K562 (cell line): ENCODE measurements around the gene ABHD16B. TPM values are rescaled to one million over a fixed set of nuclear protein-coding genes. Genes with fewer than 3 reads are reported as not detected.

Source experiments
- ARID3B ChIP-seq: fragments of 250-450 bp; sonication (Bioruptor Pico); IDR thresholded peaks from 2 replicates; pipeline ENCODE4 v1.4.0; 2020; ENCODE audit warnings: borderline replicate concordance
- ARNT ChIP-seq, 2 experiments: fragments of 450-650 bp; IDR thresholded peaks; 2 replicates each; pipeline ENCODE4 v1.6.1; 2016; ENCODE audit warnings: mild to moderate bottlenecking in 1 of 2
- CHD7 ChIP-seq: fragments of 200-600 bp; sonication (generic); IDR thresholded peaks from one replicate; pipeline ENCODE4 v1.6.1; 2012; ENCODE audit warnings: mild to moderate bottlenecking, low read depth, low read length, inconsistent platforms
- HEY1 ChIP-seq: fragments of 250-450 bp; sonication (Bioruptor Pico); IDR thresholded peaks from 2 replicates; pipeline ENCODE4 v1.5.0; 2020; ENCODE audit warnings: mild to moderate bottlenecking, moderate library complexity, borderline replicate concordance
- HLTF ChIP-seq: fragments of 450-650 bp; IDR thresholded peaks from 2 replicates; pipeline ENCODE4 v1.6.1; 2016
- MAFG ChIP-seq: fragments of 450-650 bp; conservative IDR thresholded peaks from 2 replicates; pipeline ENCODE4 v1.6.1; 2016; ENCODE audit warnings: missing genetic modification characterization, missing compliant biosample characterization
- NCOA1 ChIP-seq: fragments of 450-650 bp; IDR thresholded peaks from 2 replicates; pipeline ENCODE4 v1.6.1; 2016; ENCODE audit warnings: low read depth
- NELFE ChIP-seq: IDR thresholded peaks from 2 replicates; pipeline ENCODE4 v1.6.1; 2011; ENCODE audit warnings: mild to moderate bottlenecking; ENCODE audit not compliant: insufficient read depth, insufficient read length
- PCBP1 ChIP-seq: fragments of 200-400 bp; formaldehyde crosslinking; IDR thresholded peaks from 2 replicates; pipeline ENCODE4 v1.6.1; 2018; ENCODE audit warnings: mild to moderate bottlenecking, low read depth, low read length; ENCODE audit not compliant: poor library complexity, severe bottlenecking
- ZNF41 ChIP-seq: fragments of 250-450 bp; sonication (Bioruptor Pico); conservative IDR thresholded peaks from 2 replicates; pipeline ENCODE4 v1.4.0; 2020; ENCODE audit warnings: mild to moderate bottlenecking
- ZNF561 ChIP-seq: fragments of 450-650 bp; formaldehyde crosslinking; conservative IDR thresholded peaks from 2 replicates; pipeline ENCODE4 v1.4.0; 2020; ENCODE audit warnings: mild to moderate bottlenecking, moderate library complexity
- ZNF785 ChIP-seq: fragments of 250-450 bp; sonication (Bioruptor Pico); IDR thresholded peaks from 2 replicates; pipeline ENCODE4 v1.4.0; 2020; ENCODE audit warnings: mild to moderate bottlenecking
- polyA plus RNA-seq, 8 experiments: library from polyadenylated mRNA; depleted of rRNA in 4 of 8; stranded (reverse) in 5 of 8; unstranded in 3 of 8; fragments of >200 nt; fragmentation: Nextera tagmentation in 2 of 8; fragmentation: Illumina TruSeq in 1 of 8; extraction: Ambion mirVana in 2 of 8; extraction: Trizol in 1 of 8; gene quantifications; 2 replicates each; pipeline versions ENCODE4 v1.2.1 to v1.2.3, GENCODE V29; 2011 to 2014; ENCODE audit warnings: inconsistent platforms in 1 of 8, missing spikeins in 1 of 8
- total RNA-seq, 7 experiments: library from RNA; depleted of rRNA in 6 of 7; stranded (reverse); fragments of >200 nt in 6 of 7; fragmentation: Illumina TruSeq in 2 of 7; extraction: Trizol in 2 of 7; gene quantifications; 2 replicates each; pipeline versions ENCODE4 v1.2.1 to v1.2.3, GENCODE V29; 2011 to 2021; ENCODE audit warnings: low replicate concordance in 1 of 7
- TF ChIP-seq, protein P1 (sequence below), 2 experiments: fragments of 250-450 bp in 1 of 2; fragments of 450-650 bp in 1 of 2; sonication (Bioruptor Pico) in 1 of 2; IDR thresholded peaks; 2 replicates each; pipeline versions ENCODE4 v1.6.1 to v1.8.0; 2016 to 2021; ENCODE audit warnings: mild to moderate bottlenecking in 2 of 2, moderate library complexity in 2 of 2, missing compliant biosample characterization in 1 of 2, missing genetic modification characterization in 1 of 2
- TF ChIP-seq, protein P2 (sequence below): sonication (generic); formaldehyde crosslinking; IDR thresholded peaks from 2 replicates; pipeline ENCODE4 v1.8.0; 2022; ENCODE audit warnings: mild to moderate bottlenecking, missing genetic modification reagents

The ABHD16B gene
- total and polyA plus RNA-seq, 9 of the 15 experiments (the other 6 are each of a cell fraction or from before 2014, with no cell fraction given) = not detected

DNA sequence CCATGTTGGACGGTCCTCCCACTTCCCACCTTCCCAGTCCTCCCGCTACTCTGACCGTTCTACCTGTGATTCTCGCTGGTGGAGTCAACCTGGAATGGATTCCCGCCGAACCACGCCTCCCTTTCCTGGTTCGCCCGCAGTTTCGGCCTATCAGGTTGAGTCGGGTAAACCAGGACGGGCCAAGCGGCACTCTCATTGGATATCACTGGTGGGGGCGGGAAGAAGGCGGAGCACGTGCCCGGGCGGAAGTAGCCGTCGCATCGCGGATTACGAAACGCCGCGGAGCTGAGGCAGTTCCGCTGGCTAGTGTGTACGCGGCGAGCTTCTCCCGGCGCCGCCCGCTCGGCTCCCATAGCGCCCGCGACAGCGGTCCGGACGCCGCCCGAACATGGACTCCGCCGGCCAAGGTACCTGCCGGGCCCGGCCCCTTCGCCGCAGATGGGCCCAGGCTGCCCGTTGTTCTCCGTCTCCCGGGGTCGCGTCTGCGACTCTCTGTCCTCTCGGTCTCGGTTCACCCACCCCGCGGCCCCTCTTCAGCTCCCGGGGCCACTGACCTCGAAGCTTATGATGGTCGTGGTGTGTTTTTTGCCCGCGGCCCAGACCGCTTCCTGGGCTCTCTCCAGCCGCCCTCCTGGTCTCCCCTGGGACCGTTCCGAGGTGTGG is 3.8 kb downstream of the ABHD16B start, which contains the start of gene TPD52L2 (continued):
- TF ChIP-seq CHD7 = no peak
- TF ChIP-seq HLTF = no peak
- no peak for TF ChIP-seq ZNF785 (CRISPR knock-in tag)
- TF ChIP-seq MAFG (tag) = no peak
- no peak for TF ChIP-seq NELFE
- TF ChIP-seq ZNF561 (CRISPR knock-in tag) = no peak
- TF ChIP-seq, protein P1, sequence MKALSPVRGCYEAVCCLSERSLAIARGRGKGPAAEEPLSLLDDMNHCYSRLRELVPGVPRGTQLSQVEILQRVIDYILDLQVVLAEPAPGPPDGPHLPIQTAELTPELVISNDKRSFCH (CRISPR knock-in tag; IDR thresholded peaks at IDR 0.05) = no peak
- TF ChIP-seq, protein P1 (tag; IDR thresholded peaks at IDR 0.05) = no peak
- TF ChIP-seq PCBP1 = peak; percentile 81
- no peak for TF ChIP-seq ARID3B (CRISPR knock-in tag)
- TF ChIP-seq, protein P2, sequence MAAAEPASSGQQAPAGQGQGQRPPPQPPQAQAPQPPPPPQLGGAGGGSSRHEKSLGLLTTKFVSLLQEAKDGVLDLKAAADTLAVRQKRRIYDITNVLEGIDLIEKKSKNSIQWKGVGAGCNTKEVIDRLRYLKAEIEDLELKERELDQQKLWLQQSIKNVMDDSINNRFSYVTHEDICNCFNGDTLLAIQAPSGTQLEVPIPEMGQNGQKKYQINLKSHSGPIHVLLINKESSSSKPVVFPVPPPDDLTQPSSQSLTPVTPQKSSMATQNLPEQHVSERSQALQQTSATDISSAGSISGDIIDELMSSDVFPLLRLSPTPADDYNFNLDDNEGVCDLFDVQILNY (CRISPR knock-in tag) = no peak; the same call in 1 of the 2 replicates
- TF ChIP-seq NCOA1 = peak; percentile 64; the same call in 1 of the 2 replicates
- TF ChIP-seq ZNF41 (CRISPR knock-in tag) = no peak
- no peak for TF ChIP-seq ARNT (IDR thresholded peaks at IDR 0.05)
- TF ChIP-seq HEY1 (CRISPR knock-in tag) = no peak
